Prostate gland (tissue), 2 donors: Measurements from ENCODE around the gene FAM216B. TPM values are rescaled to one million over a fixed set of nuclear protein-coding genes. Genes with fewer than 3 reads are reported as not detected.
"Not testable (repeated sequence)": the region's sequence is repeated elsewhere in the genome, so short reads cannot be mapped to it uniquely, and the experiment has no call there.

ENCODE experiments used
- DNase-seq: peaks from one replicate; pipeline ENCODE4 v3.0.0-alpha.2; 2019; ENCODE audit warnings: low spot score
- H3K27ac ChIP-seq, 2 donors: fragments of 200-600 bp; sonication (generic); 2 replicates each; pipeline ENCODE4 v1.5.1; 2017 to 2019
- H3K27me3 ChIP-seq: fragments of 200-600 bp; sonication (generic); replicated peaks from 2 replicates; pipeline ENCODE4 v1.5.1; 2019; ENCODE audit not compliant: insufficient read depth
- H3K36me3 ChIP-seq, 2 donors: fragments of 200-600 bp; sonication (generic); 1 replicate in 1 of 2; 2 replicates in 1 of 2; pipeline versions ENCODE4 v1.5.1 to v1.8.1; 2017 to 2019
- H3K4me1 ChIP-seq: fragments of 200-600 bp; sonication (generic); replicated peaks from 2 replicates; pipeline ENCODE4 v1.5.1; 2019
- H3K4me3 ChIP-seq, 2 donors: fragments of 200-600 bp; sonication (generic); 2 replicates each; pipeline ENCODE4 v1.5.1; 2017 to 2019
- H3K9me3 ChIP-seq: fragments of 200-600 bp; sonication (generic); 2 replicates; pipeline ENCODE4 v1.5.1; 2017
- CTCF ChIP-seq, 4 experiments: fragments of 200-600 bp in 2 of 4; fragments of 450-650 bp in 2 of 4; sonication (generic) in 2 of 4; IDR thresholded peaks; 1 replicate in 3 of 4; 2 replicates in 1 of 4; pipeline ENCODE4 v1.5.1; 2016 to 2019; ENCODE audit warnings: antibody characterized with exemption in 4 of 4, mild to moderate bottlenecking in 2 of 4, moderate library complexity in 2 of 4
- POLR2A ChIP-seq: fragments of 450-650 bp; IDR thresholded peaks from one replicate; pipeline ENCODE4 v1.6.1; 2016; ENCODE audit warnings: antibody characterized with exemption, mild to moderate bottlenecking
- POLR2AphosphoS5 ChIP-seq: sonication (generic); formaldehyde crosslinking; IDR thresholded peaks from one replicate; pipeline ENCODE4 v1.6.1; 2017; ENCODE audit warnings: antibody characterized with exemption
- WGBS: methylation state at CpG from one replicate; pipeline ENCODE4 v1.1.5; 2018; 5-methylcytosine and 5-hydroxymethylcytosine counted together
- intact Hi-C: fragments of 100-400 bp; cut with DNase I; formaldehyde crosslinking; loops from one replicate; pipeline ENCODE4 v1.14.2; 2022
- total RNA-seq, 2 donors: library from RNA; depleted of rRNA; stranded (reverse); fragments of >200 nt; gene quantifications; one replicate each; pipeline ENCODE4 v1.1.0, GENCODE V29; 2016

Gene FAM216B
- total RNA-seq, 2 donors from 2014 or later: not detected

- 55% methylated on average over 5 of the region's 5 CpGs for WGBS
- H3K4me1 ChIP-seq: no peaks in the 10 kb centered on the region
- TF ChIP-seq POLR2A (no peak), CTCF (IDR thresholded peaks at IDR 0.05) (no peak), POLR2AphosphoS5 (no peak)
- H3K4me3 ChIP-seq: no peak overlapping the region
- intact Hi-C loops: no loop called here
- no peaks in the 10 kb centered on the region for H3K36me3 ChIP-seq
- no peak for DNase-seq
- H3K9me3 ChIP-seq: no peaks in the 10 kb centered on the region
- H3K27me3 ChIP-seq: no peaks in the 10 kb centered on the region
- H3K27ac ChIP-seq: no peak overlapping the region
These were observed 20.4 kb upstream of the FAM216B start for GRCh38 chr13:42760951-42761350.

- intact Hi-C loops: no loop called here
- Histone ChIP-seq H3K27me3 (no peaks in the 10 kb centered on the region), H3K4me3 (no peak overlapping the region), H3K4me1 (no peaks in the 10 kb centered on the region), H3K27ac (no peak overlapping the region), H3K36me3 (no peaks in the 10 kb centered on the region), H3K9me3 (no peaks in the 10 kb centered on the region)
- WGBS: 47% methylated on average over 3 of the region's 3 CpGs
- no peak for DNase-seq
- no peak for TF ChIP-seq CTCF (IDR thresholded peaks at IDR 0.05)
These were observed 19.1 kb upstream of the FAM216B start for GRCh38 chr13:42762251-42762650.

- 85% methylated on average over 2 of the region's 2 CpGs for WGBS
- H3K4me1 ChIP-seq: no peaks in the 10 kb centered on the region
- H3K27me3 ChIP-seq: no peaks in the 10 kb centered on the region
- TF ChIP-seq POLR2AphosphoS5: no peak
- intact Hi-C loops: no loop called here
- H3K27ac ChIP-seq: no peak overlapping the region
- H3K36me3 ChIP-seq: no peaks in the 10 kb centered on the region
- no peaks in the 10 kb centered on the region for H3K9me3 ChIP-seq
- DNase-seq: no peak
- no peak overlapping the region for H3K4me3 ChIP-seq
These were observed 18.5 kb upstream of the FAM216B start for GRCh38 chr13:42762917-42763316.

GRCh38 chr13:42766016-42766415 lies 15.4 kb upstream of the FAM216B start:
- 23% methylated on average over 1 of the region's 1 CpG for WGBS
- intact Hi-C loops: no loop called here
- no peak overlapping the region for H3K4me3 ChIP-seq
- no peak overlapping the region for H3K27ac ChIP-seq
- H3K4me1 ChIP-seq: no peaks in the 10 kb centered on the region
- DNase-seq: no peak
- no peaks in the 10 kb centered on the region for H3K27me3 ChIP-seq
- H3K9me3 ChIP-seq: no peaks in the 10 kb centered on the region
- no peaks in the 10 kb centered on the region for H3K36me3 ChIP-seq
- TF ChIP-seq POLR2AphosphoS5 (no peak), POLR2A (no peak), CTCF (IDR thresholded peaks at IDR 0.05) (no peak)

- Histone ChIP-seq H3K36me3 (no peaks in the 10 kb centered on the region), H3K9me3 (no peaks in the 10 kb centered on the region), H3K4me3 (no peak overlapping the region), H3K4me1 (no peaks in the 10 kb centered on the region), H3K27ac (no peak overlapping the region), H3K27me3 (no peaks in the 10 kb centered on the region)
- intact Hi-C loops: no loop called here
- TF ChIP-seq POLR2A (no peak), POLR2AphosphoS5 (no peak), CTCF (IDR thresholded peaks at IDR 0.05) (no peak)
- no peak for DNase-seq
- 89% methylated on average over 3 of the region's 3 CpGs for WGBS
These were observed 11.7 kb upstream of the FAM216B start for GRCh38 chr13:42769650-42770049.

GRCh38 chr13:42776558-42776957 lies 4.8 kb upstream of the FAM216B start:
- not testable (repeated sequence) for H3K36me3 ChIP-seq, H3K27ac ChIP-seq
- WGBS: 47% methylated on average over 6 of the region's 6 CpGs

More at GRCh38 chr13:42776558-42776957, 4.8 kb upstream of the FAM216B start:
- H3K4me1 ChIP-seq, H3K9me3 ChIP-seq, H3K27me3 ChIP-seq, intact Hi-C loops, DNase-seq, H3K4me3 ChIP-seq: not testable (repeated sequence)
